ENCODE results near the gene FBXL17.

DNA sequence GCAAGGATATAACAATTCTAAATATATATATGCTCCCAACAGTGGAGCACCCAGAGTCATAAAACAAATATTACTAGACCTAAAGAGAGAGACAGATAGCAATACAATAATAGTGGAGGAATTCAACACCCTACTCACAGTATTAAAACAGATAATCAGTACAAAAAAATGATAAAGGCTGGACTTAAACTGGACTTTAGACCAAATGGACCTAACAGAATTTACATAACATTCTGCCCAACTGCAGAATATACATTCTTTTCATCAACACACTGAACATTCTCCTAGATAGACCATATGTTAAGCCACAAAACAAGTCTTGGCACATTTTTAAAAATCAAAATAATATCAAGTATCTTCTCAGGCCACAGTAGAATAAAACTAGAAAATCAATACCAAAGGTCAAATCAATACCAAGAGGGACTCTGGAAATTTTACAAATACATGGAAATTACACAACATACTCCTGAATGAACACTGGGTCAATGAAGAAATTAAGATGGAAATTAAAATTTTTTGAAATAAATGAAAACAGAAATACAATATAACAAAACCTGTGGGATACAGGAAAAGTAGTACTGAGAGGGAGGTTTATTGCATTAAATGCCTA, 100.8 kb downstream of the FBXL17 start:
- TF ChIP-seq, protein P1, sequence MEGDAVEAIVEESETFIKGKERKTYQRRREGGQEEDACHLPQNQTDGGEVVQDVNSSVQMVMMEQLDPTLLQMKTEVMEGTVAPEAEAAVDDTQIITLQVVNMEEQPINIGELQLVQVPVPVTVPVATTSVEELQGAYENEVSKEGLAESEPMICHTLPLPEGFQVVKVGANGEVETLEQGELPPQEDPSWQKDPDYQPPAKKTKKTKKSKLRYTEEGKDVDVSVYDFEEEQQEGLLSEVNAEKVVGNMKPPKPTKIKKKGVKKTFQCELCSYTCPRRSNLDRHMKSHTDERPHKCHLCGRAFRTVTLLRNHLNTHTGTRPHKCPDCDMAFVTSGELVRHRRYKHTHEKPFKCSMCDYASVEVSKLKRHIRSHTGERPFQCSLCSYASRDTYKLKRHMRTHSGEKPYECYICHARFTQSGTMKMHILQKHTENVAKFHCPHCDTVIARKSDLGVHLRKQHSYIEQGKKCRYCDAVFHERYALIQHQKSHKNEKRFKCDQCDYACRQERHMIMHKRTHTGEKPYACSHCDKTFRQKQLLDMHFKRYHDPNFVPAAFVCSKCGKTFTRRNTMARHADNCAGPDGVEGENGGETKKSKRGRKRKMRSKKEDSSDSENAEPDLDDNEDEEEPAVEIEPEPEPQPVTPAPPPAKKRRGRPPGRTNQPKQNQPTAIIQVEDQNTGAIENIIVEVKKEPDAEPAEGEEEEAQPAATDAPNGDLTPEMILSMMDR (IDR thresholded peaks at IDR 0.05): no peak
- no peak for TF ChIP-seq ZFX (IDR thresholded peaks at IDR 0.05; ENCODE audit: borderline replicate concordance)

Data from 22Rv1 (cell line).